K562 (cell line): Measurements from ENCODE around the gene IRF2BP2. TPM values are rescaled to one million over a fixed set of nuclear protein-coding genes. Genes with fewer than 3 reads are reported as not detected.

ENCODE experiments used
- EGR1 ChIP-seq: fragments of 450-650 bp; conservative IDR thresholded peaks from 2 replicates; pipeline ENCODE4 v1.6.1; 2017; ENCODE audit warnings: mild to moderate bottlenecking
- FOXJ3 ChIP-seq: sonication (generic); formaldehyde crosslinking; IDR thresholded peaks from 2 replicates; pipeline ENCODE4 v1.4.0; 2020; ENCODE audit warnings: mild to moderate bottlenecking, missing genetic modification reagents
- GTF2E2 ChIP-seq: fragments of 200-800 bp; sonication (Bioruptor generic); IDR thresholded peaks from 2 replicates; pipeline ENCODE4 v1.6.1; 2016; ENCODE audit warnings: missing genetic modification characterization, missing compliant biosample characterization
- ILK ChIP-seq: fragments of 450-650 bp; IDR thresholded peaks from 2 replicates; pipeline ENCODE4 v1.6.1; 2016; ENCODE audit warnings: missing genetic modification characterization, low read depth, mild to moderate bottlenecking, missing compliant biosample characterization, moderate library complexity, borderline replicate concordance
- KAT8 ChIP-seq: fragments of 450-650 bp; IDR thresholded peaks from 2 replicates; pipeline ENCODE4 v1.6.1; 2016; ENCODE audit warnings: low read depth, mild to moderate bottlenecking
- LCOR ChIP-seq: sonication (generic); formaldehyde crosslinking; IDR thresholded peaks from 2 replicates; pipeline ENCODE4 v1.8.0; 2022; ENCODE audit warnings: mild to moderate bottlenecking, missing genetic modification reagents
- NR2C2 ChIP-seq, 2 experiments: fragments of 200-800 bp in 1 of 2; sonication (Bioruptor generic) in 1 of 2; sonication (generic) in 1 of 2; formaldehyde crosslinking in 1 of 2; IDR thresholded peaks; 2 replicates each; pipeline versions ENCODE4 v1.6.1 to v1.8.0; 2016 to 2022; ENCODE audit warnings: mild to moderate bottlenecking in 1 of 2, missing compliant biosample characterization in 1 of 2, missing genetic modification characterization in 1 of 2, missing genetic modification reagents in 1 of 2
- PHB2 ChIP-seq: fragments of 450-650 bp; IDR thresholded peaks from 2 replicates; pipeline ENCODE4 v1.6.1; 2017; ENCODE audit warnings: low read depth
- RNF2 ChIP-seq: sonication (generic); IDR thresholded peaks from 2 replicates; pipeline ENCODE4 v1.6.1; 2016
- TCFL5 ChIP-seq: fragments of 250-450 bp; sonication (Bioruptor Pico); conservative IDR thresholded peaks from 2 replicates; pipeline ENCODE4 v1.6.1; 2021; ENCODE audit warnings: mild to moderate bottlenecking, moderate library complexity, matching md5 sums
- ZNF282 ChIP-seq: sonication (generic); formaldehyde crosslinking; IDR thresholded peaks from 2 replicates; pipeline ENCODE4 v1.8.1; 2023; ENCODE audit warnings: missing genetic modification reagents
- ZNF589 ChIP-seq: fragments of 200-800 bp; sonication (Bioruptor generic); IDR thresholded peaks from 2 replicates; pipeline ENCODE4 v1.6.1; 2016; ENCODE audit warnings: low read depth, missing genetic modification characterization, missing compliant biosample characterization
- ZNF707 ChIP-seq: fragments of 250-450 bp; sonication (Bioruptor Pico); conservative IDR thresholded peaks from 2 replicates; pipeline ENCODE4 v1.8.0; 2022; ENCODE audit warnings: inconsistent platforms, mild to moderate bottlenecking, moderate library complexity
- polyA plus RNA-seq, 8 experiments: library from polyadenylated mRNA; depleted of rRNA in 4 of 8; stranded (reverse) in 5 of 8; unstranded in 3 of 8; fragments of >200 nt; fragmentation: Nextera tagmentation in 2 of 8; fragmentation: Illumina TruSeq in 1 of 8; extraction: Ambion mirVana in 2 of 8; extraction: Trizol in 1 of 8; gene quantifications; 2 replicates each; pipeline versions ENCODE4 v1.2.1 to v1.2.3, GENCODE V29; 2011 to 2014; ENCODE audit warnings: inconsistent platforms in 1 of 8, missing spikeins in 1 of 8
- total RNA-seq, 7 experiments: library from RNA; depleted of rRNA in 6 of 7; stranded (reverse); fragments of >200 nt in 6 of 7; fragmentation: Illumina TruSeq in 2 of 7; extraction: Trizol in 2 of 7; gene quantifications; 2 replicates each; pipeline versions ENCODE4 v1.2.1 to v1.2.3, GENCODE V29; 2011 to 2021; ENCODE audit warnings: low replicate concordance in 1 of 7
- TF ChIP-seq, protein P1 (sequence below): sonication (generic); formaldehyde crosslinking; IDR thresholded peaks from 2 replicates; pipeline ENCODE4 v1.8.1; 2023; ENCODE audit warnings: mild to moderate bottlenecking, missing genetic modification reagents
- TF ChIP-seq, protein P2 (sequence below), 2 experiments: fragments of 450-650 bp; IDR thresholded peaks; 2 replicates each; pipeline ENCODE4 v1.6.1; 2016; ENCODE audit warnings: mild to moderate bottlenecking in 2 of 2, borderline replicate concordance in 1 of 2, low read depth in 1 of 2, moderate library complexity in 1 of 2
- TF ChIP-seq, protein P3 (sequence below): fragments of 450-650 bp; formaldehyde crosslinking; IDR thresholded peaks from 2 replicates; pipeline ENCODE4 v1.4.0; 2022; ENCODE audit warnings: missing genetic modification characterization

The IRF2BP2 gene
- total and polyA plus RNA-seq, 9 of the 15 experiments (the other 6 are each of a cell fraction or from before 2014, with no cell fraction given): 7.7 to 68.6 (median 22.1) TPM

DNA sequence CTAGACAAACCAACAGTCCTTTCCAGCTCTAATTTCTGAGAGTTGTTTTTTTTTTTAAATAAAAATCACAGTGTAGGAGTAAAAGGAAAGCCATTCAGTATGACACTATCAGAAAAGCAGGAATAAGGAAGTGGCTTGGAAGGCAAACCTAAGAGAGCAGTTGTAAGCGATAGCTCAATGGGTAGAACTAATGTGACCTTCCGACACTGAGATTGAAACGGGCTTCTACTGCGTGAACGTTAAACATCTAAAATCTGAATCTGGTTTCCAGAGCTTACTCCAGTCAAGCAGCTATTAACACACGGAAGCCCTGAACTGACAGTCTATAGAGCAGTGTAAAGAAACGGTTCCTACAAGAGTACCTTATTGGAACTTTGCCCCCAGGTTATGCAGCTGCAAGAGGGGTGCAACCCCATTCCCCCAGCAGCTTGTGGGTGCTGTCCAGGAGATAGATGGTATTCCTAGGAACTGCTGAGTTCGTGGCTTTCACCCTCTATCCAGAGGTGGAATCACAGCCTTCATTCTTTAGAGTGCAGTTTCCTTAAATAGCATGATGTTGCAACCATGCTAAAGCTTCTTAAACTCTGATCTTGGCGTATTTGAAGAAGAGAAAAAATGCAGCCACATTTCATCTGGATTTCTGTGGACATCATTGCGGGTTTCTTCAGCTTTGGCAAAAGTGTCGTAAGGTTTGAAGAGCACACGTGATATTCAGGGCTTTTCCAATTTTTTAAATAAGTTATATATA is 3.3 kb upstream of the IRF2BP2 start (continued):
- TF ChIP-seq ILK (tag) (no peak), ZNF282 (CRISPR knock-in tag) (no peak), KAT8 (no peak), ZNF707 (CRISPR knock-in tag) (peak; percentile 43; the same call in 1 of the 2 replicates), ZNF589 (CRISPR knock-in tag) (peak; percentile 92), EGR1 (no peak), FOXJ3 (CRISPR knock-in tag) (no peak), GTF2E2 (tag) (peak; percentile 97), RNF2 (no peak), LCOR (no peak), TCFL5 (CRISPR knock-in tag) (0 out of 2 replicates have a peak, but pooled peaks have one; percentile 13), PHB2 (no peak), NR2C2 (CRISPR knock-in tag; IDR thresholded peaks at IDR 0.05) (no peak), NR2C2 (tag; IDR thresholded peaks at IDR 0.05) (peak; percentile 84)
- TF ChIP-seq, protein P1, sequence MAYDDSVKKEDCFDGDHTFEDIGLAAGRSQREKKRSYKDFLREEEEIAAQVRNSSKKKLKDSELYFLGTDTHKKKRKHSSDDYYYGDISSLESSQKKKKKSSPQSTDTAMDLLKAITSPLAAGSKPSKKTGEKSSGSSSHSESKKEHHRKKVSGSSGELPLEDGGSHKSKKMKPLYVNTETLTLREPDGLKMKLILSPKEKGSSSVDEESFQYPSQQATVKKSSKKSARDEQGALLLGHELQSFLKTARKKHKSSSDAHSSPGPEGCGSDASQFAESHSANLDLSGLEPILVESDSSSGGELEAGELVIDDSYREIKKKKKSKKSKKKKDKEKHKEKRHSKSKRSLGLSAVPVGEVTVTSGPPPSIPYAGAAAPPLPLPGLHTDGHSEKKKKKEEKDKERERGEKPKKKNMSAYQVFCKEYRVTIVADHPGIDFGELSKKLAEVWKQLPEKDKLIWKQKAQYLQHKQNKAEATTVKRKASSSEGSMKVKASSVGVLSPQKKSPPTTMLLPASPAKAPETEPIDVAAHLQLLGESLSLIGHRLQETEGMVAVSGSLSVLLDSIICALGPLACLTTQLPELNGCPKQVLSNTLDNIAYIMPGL: no peak
- TF ChIP-seq, protein P2, sequence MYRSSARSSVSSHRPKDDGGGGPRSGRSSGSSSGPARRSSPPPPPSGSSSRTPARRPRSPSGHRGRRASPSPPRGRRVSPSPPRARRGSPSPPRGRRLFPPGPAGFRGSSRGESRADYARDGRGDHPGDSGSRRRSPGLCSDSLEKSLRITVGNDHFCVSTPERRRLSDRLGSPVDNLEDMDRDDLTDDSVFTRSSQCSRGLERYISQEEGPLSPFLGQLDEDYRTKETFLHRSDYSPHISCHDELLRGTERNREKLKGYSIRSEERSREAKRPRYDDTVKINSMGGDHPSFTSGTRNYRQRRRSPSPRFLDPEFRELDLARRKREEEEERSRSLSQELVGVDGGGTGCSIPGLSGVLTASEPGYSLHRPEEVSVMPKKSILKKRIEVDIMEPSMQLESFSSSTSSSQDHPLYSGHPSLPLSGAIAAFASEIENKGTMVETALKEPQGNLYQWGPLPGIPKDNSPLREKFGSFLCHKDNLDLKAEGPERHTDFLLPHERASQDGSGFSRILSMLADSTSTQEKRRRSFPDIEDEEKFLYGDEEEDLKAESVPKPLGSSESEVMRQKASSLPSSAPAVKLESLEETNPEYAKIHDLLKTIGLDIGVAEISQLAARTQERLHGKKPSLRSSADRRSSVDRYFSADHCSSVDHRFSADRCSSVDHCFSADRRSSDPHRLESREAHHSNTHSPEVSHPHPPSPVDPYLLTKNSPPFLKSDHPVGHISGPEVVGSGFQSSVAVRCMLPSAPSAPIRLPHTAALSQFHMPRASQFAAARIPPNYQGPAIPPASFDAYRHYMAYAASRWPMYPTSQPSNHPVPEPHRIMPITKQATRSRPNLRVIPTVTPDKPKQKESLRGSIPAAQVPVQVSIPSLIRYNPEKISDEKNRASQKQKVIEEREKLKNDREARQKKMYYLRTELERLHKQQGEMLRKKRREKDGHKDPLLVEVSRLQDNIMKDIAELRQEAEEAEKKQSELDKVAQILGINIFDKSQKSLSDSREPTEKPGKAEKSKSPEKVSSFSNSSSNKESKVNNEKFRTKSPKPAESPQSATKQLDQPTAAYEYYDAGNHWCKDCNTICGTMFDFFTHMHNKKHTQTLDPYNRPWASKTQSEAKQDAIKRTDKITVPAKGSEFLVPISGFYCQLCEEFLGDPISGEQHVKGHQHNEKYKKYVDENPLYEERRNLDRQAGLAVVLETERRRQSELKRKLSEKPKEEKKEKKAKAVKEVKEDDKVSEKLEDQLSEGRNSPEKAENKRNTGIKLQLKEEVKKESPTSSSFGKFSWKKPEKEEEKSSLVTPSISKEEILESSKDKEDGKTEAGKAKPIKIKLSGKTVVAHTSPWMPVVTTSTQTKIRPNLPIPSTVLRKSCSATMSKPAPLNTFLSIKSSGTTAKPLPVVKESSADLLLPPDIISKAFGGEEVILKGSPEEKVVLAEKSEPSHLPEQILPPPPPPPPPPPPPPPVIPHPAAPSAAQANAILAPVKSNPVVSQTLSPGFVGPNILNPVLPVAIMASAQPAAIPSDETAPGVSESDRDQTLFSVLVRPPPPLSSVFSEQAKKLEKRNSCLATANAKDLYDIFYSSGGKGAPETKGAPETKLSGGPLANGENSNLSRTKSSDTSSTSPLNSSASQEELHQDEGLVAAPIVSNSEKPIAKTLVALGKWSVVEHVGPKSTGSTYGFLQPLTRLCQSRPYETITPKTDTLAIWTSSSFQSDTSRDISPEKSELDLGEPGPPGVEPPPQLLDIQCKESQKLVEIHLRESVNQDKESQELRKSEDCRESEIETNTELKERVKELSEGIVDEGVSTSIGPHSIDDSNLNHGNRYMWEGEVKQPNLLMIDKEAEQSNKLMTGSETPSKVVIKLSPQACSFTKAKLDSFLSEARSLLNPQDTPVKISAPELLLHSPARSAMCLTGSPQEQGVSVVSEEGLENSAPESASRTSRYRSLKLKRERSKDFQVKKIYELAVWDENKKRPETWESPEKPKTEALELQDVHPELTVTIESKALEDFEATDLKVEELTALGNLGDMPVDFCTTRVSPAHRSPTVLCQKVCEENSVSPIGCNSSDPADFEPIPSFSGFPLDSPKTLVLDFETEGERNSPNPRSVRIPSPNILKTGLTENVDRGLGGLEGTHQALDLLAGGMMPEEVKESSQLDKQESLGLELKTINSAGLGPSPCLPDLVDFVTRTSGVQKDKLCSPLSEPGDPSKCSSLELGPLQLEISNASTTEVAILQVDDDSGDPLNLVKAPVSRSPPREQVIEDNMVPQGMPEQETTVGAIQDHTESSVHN (IDR thresholded peaks at IDR 0.05; ENCODE audit: borderline replicate concordance in 1 of 2, low read depth in 1 of 2): peak in 1 of 2 experiments; percentile 68; a peak in 1 of 4 replicates
- TF ChIP-seq, protein P3, sequence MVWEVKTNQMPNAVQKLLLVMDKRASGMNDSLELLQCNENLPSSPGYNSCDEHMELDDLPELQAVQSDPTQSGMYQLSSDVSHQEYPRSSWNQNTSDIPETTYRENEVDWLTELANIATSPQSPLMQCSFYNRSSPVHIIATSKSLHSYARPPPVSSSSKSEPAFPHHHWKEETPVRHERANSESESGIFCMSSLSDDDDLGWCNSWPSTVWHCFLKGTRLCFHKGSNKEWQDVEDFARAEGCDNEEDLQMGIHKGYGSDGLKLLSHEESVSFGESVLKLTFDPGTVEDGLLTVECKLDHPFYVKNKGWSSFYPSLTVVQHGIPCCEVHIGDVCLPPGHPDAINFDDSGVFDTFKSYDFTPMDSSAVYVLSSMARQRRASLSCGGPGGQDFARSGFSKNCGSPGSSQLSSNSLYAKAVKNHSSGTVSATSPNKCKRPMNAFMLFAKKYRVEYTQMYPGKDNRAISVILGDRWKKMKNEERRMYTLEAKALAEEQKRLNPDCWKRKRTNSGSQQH (CRISPR knock-in tag): peak; percentile 65; the same call in 1 of the 2 replicates
